Measurements from ENCODE around the gene SYTL5.

GRCh38 chrX:38048886-38049285, 42.5 kb downstream of the SYTL5 start:
- TF ChIP-seq TAF1 (IDR thresholded peaks at IDR 0.05; ENCODE audit: low read depth, low read length) (no peak), POLR2AphosphoS5 (IDR thresholded peaks at IDR 0.05; ENCODE audit: low read depth, low read length) (no peak)
